HEK293 (cell line): ENCODE measurements around the gene C17orf58.

Experiments
- CTCF ChIA-PET: fragments of 350-600 bp; formaldehyde crosslinking; extraction: SDS; loops from one replicate; lab custom pipeline; 2021; ENCODE audit warnings: antibody characterized with exemption; lab: Yijun Ruan, JAX
- POLR2A ChIA-PET: fragments of 300-600 bp; formaldehyde crosslinking; extraction: SDS; loops from one replicate; lab custom pipeline; 2020; ENCODE audit warnings: antibody characterized with exemption, inconsistent platforms; lab: Yijun Ruan, JAX
- H3K27ac ChIP-seq: fragments of 200-500 bp; sonication (Bioruptor generic); 2 replicates; pipeline ENCODE4 v1.5.1; 2014; ENCODE audit warnings: low read depth, low read length, control low read depth, inconsistent platforms; ENCODE audit errors: extremely low read depth
- H3K36me3 ChIP-seq, 2 experiments: fragments of 200-500 bp in 1 of 2; sonication (Bioruptor generic) in 1 of 2; 1 replicate in 1 of 2; 2 replicates in 1 of 2; pipeline ENCODE4 v1.5.1; 2014 to 2017; ENCODE audit warnings: inconsistent platforms in 2 of 2, low read length in 2 of 2; ENCODE audit not compliant: control insufficient read depth in 2 of 2, insufficient read depth in 1 of 2
- H3K4me1 ChIP-seq: fragments of 200-500 bp; sonication (Bioruptor generic); 2 replicates; pipeline ENCODE4 v1.5.1; 2014; ENCODE audit warnings: mild to moderate bottlenecking, low read length, inconsistent platforms; ENCODE audit not compliant: control insufficient read depth, insufficient read depth
- H3K4me3 ChIP-seq: 2 replicates; pipeline ENCODE4 v1.5.1; 2011; ENCODE audit warnings: low read depth, mild to moderate bottlenecking, control low read depth, low read length, moderate library complexity
- H3K9me3 ChIP-seq: fragments of 200-500 bp; sonication (Bioruptor generic); 2 replicates; pipeline ENCODE4 v1.5.1; 2014; ENCODE audit warnings: low read depth, low read length, inconsistent platforms; ENCODE audit not compliant: control insufficient read depth, insufficient read depth
- OSR2 ChIP-seq: fragments of 450-650 bp; formaldehyde crosslinking; IDR thresholded peaks from 2 replicates; pipeline ENCODE4 v1.5.1; 2016; ENCODE audit warnings: missing biosample characterization, missing genetic modification characterization
- RBAK ChIP-seq: fragments of 450-650 bp; formaldehyde crosslinking; IDR thresholded peaks from 2 replicates; pipeline ENCODE4 v1.5.1; 2016; ENCODE audit warnings: missing biosample characterization, missing genetic modification characterization
- ZBTB48 ChIP-seq: fragments of 450-650 bp; formaldehyde crosslinking; IDR thresholded peaks from 2 replicates; pipeline ENCODE4 v1.5.1; 2016; ENCODE audit warnings: missing biosample characterization, missing genetic modification characterization
- ZNF121 ChIP-seq: fragments of 450-650 bp; formaldehyde crosslinking; IDR thresholded peaks from 2 replicates; pipeline ENCODE4 v1.5.1; 2016; ENCODE audit warnings: missing biosample characterization, missing genetic modification characterization
- ZNF239 ChIP-seq: fragments of 450-650 bp; formaldehyde crosslinking; IDR thresholded peaks from 2 replicates; pipeline ENCODE4 v1.5.1; 2016; ENCODE audit warnings: missing biosample characterization, missing genetic modification characterization
- ZNF274 ChIP-seq, 2 experiments: fragments of 200-500 bp in 1 of 2; fragments of 450-650 bp in 1 of 2; sonication (Bioruptor generic) in 1 of 2; formaldehyde crosslinking in 1 of 2; IDR thresholded peaks; 2 replicates each; pipeline versions ENCODE4 v1.5.1 to v1.6.1; 2014 to 2016; ENCODE audit warnings: borderline replicate concordance in 1 of 2, inconsistent platforms in 1 of 2, low read length in 1 of 2, missing biosample characterization in 1 of 2, missing genetic modification characterization in 1 of 2
- ZNF341 ChIP-seq: fragments of 450-650 bp; formaldehyde crosslinking; IDR thresholded peaks from 2 replicates; pipeline ENCODE4; 2016; ENCODE audit warnings: low read depth, missing biosample characterization, missing genetic modification characterization
- ZNF366 ChIP-seq: fragments of 450-650 bp; formaldehyde crosslinking; conservative IDR thresholded peaks from 2 replicates; pipeline ENCODE4 v1.5.1; 2016; ENCODE audit warnings: missing biosample characterization, missing genetic modification characterization
- ZNF37A ChIP-seq: fragments of 450-650 bp; IDR thresholded peaks from 2 replicates; pipeline ENCODE4 v1.5.1; 2018; ENCODE audit warnings: missing biosample characterization, missing genetic modification characterization
- ZNF473 ChIP-seq: fragments of 450-650 bp; formaldehyde crosslinking; IDR thresholded peaks from 2 replicates; pipeline ENCODE4 v1.5.1; 2017; ENCODE audit warnings: missing biosample characterization, missing genetic modification characterization
- ZNF549 ChIP-seq: fragments of 450-650 bp; IDR thresholded peaks from 2 replicates; pipeline ENCODE4 v1.5.1; 2018; ENCODE audit warnings: missing biosample characterization, missing genetic modification characterization, mild to moderate bottlenecking, inconsistent platforms, moderate library complexity
- ZNF596 ChIP-seq: fragments of 450-650 bp; IDR thresholded peaks from 2 replicates; pipeline ENCODE4 v1.5.0; 2018; ENCODE audit warnings: missing biosample characterization, mild to moderate bottlenecking, missing genetic modification characterization, moderate library complexity
- ZNF654 ChIP-seq: fragments of 450-650 bp; formaldehyde crosslinking; IDR thresholded peaks from 2 replicates; pipeline ENCODE4 v1.5.1; 2016; ENCODE audit warnings: low read depth, missing biosample characterization, missing genetic modification characterization
- ZNF658 ChIP-seq: fragments of 450-650 bp; formaldehyde crosslinking; IDR thresholded peaks from 2 replicates; pipeline ENCODE4; 2016; ENCODE audit warnings: missing biosample characterization, missing genetic modification characterization
- ZNF777 ChIP-seq: fragments of 450-650 bp; formaldehyde crosslinking; IDR thresholded peaks from 2 replicates; pipeline ENCODE4 v1.5.1; 2017; ENCODE audit warnings: missing biosample characterization, missing genetic modification characterization, borderline replicate concordance
- ZSCAN16 ChIP-seq: fragments of 450-650 bp; formaldehyde crosslinking; IDR thresholded peaks from 2 replicates; pipeline ENCODE4 v1.5.1; 2016; ENCODE audit warnings: missing biosample characterization, missing genetic modification characterization
- TF ChIP-seq, protein P1 (sequence below): fragments of 450-650 bp; formaldehyde crosslinking; IDR thresholded peaks from 2 replicates; pipeline ENCODE4 v1.5.1; 2017; ENCODE audit warnings: missing biosample characterization, missing genetic modification characterization
- TF ChIP-seq, protein P2 (sequence below): fragments of 450-650 bp; IDR thresholded peaks from 2 replicates; pipeline ENCODE4 v1.5.1; 2018; ENCODE audit warnings: missing biosample characterization, missing genetic modification characterization
- TF ChIP-seq, protein P3 (sequence below): fragments of 450-650 bp; formaldehyde crosslinking; IDR thresholded peaks from 2 replicates; pipeline ENCODE4 v1.5.1; 2016; ENCODE audit warnings: missing biosample characterization, missing genetic modification characterization

C17orf58 gene

DNA sequence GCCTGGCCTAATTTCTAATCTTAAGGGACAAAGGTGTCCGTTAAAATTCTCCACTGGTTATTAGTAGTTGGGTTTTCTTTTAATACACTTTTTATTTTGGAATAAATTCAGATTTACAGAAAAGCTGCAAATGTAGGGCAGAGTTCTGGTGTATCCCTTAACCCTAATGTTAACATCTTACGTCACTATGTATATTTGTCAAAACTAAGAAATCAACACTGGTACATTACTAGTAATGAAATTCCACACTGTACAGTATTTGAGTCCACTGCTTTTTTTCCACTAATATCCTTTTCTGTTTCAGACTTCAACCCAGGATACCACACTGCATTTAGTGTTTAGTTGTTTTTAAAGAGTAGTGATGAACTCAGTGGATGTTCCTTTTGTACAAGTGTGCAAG lies 20.6 kb upstream of the C17orf58 start:
- no peaks in the 10 kb centered on the region for H3K9me3 ChIP-seq
- CTCF ChIA-PET, result interaction anchor here (0.7 to 1.3 kb wide), 2 partner anchors 9 to 16 kb away, joined by 3 to 4 read pairs; no protein-coding TSS in a partner anchor
- H3K4me3 ChIP-seq, result no peak overlapping the region
- POLR2A ChIA-PET, result no interaction called here
- no peaks in the 10 kb centered on the region; the same call in 1 of the 2 replicates for H3K4me1 ChIP-seq
- H3K36me3 ChIP-seq, result no peaks in the 10 kb centered on the region
- TF ChIP-seq ZNF239, result no peak
- TF ChIP-seq ZNF549 (tag by site-specific recombination), result no peak
- TF ChIP-seq ZNF274 (IDR thresholded peaks at IDR 0.05; ENCODE audit: low read length), result no peak
- no peak for TF ChIP-seq ZNF274 (tag by site-specific recombination; IDR thresholded peaks at IDR 0.05; ENCODE audit: borderline replicate concordance)
- TF ChIP-seq ZNF777 (tag by site-specific recombination), result no peak
- no peak for TF ChIP-seq ZNF37A (tag by site-specific recombination)
- no peak for TF ChIP-seq ZNF121 (tag by site-specific recombination)
- no peak for TF ChIP-seq ZSCAN16
- TF ChIP-seq OSR2 (tag by site-specific recombination), result no peak
- no peak for TF ChIP-seq ZNF473 (tag by site-specific recombination)
- no peak for TF ChIP-seq ZNF341 (tag by site-specific recombination)
- no peak overlapping the region for H3K27ac ChIP-seq

DNA sequence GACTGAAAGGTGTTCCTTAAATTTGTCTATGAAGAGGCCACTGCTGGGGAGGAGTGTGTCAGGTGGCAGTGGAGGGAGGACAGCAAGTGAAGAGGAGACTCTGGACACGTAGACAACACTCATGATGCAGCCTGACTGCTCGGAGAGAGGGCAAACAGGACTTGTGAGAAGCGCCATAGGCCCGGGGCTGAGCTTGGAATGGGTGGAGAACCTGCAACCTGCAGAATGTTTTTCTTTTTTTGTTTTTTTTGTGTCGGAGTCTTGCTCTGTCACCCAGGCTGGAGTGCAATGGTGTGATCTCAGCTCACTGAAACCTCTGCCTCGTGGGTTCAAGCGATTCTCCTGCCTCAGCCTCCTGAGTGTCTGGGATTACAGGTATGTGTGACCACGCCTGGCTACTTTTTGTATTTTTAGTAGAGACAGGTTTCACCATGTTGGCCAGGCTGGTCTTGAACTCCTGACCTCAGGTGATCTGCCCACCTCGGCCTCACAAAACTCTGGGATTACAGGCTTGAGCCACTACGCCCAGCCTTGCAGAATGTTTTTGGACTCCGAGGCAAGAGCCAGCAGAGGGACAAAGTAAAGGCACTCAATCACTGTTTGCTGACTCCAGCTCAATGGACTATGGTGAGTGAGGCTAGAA lies 18.9 kb upstream of the C17orf58 start:
- Histone ChIP-seq H3K9me3 (no peaks in the 10 kb centered on the region), H3K36me3 (no peaks in the 10 kb centered on the region), H3K27ac (no peak overlapping the region), H3K4me1 (no peaks in the 10 kb centered on the region), H3K4me3 (no peak overlapping the region)
- ChIA-PET POLR2A (interaction anchor here (0.6 kb wide), 1 partner anchor 11 kb away, joined by 11 read pairs; no protein-coding TSS in a partner anchor), CTCF (interaction anchor here (0.7 to 0.8 kb wide), 2 partner anchors 69 to 245 kb away, joined by 3 read pairs; no protein-coding TSS in a partner anchor)
- TF ChIP-seq ZNF596 (no peak), ZNF366 (no peak), RBAK (tag by site-specific recombination) (no peak), ZBTB48 (tag by site-specific recombination) (no peak), ZNF654 (tag by site-specific recombination) (no peak), ZNF658 (tag by site-specific recombination) (no peak), ZNF37A (tag by site-specific recombination) (no peak)

DNA sequence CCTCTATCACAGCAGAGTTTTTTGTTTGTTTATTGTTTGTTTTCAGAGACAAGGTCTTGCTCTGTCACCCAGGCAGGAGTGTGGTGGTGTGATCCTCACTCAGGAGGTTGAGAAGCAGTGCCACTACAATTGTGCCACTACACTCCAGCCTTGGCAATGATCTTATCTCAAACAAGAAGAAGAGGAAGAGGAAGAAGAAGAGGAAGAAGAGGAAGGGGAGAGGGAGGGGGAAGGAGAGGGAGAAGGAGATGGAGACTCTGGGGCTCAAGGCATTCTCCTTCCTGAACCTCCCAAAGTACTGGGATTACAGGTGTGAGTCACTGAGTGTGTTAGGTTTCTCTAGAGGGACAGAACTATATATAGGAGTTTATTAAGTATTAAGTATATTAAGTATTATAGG lies 17.1 kb upstream of the C17orf58 start:
- POLR2A ChIA-PET, result no interaction called here
- CTCF ChIA-PET, result interaction anchor here (0.7 to 4.4 kb wide), 2 partner anchors 15 to 28 kb away, joined by 4 to 42 read pairs; partner anchors contain the start of gene C17orf58
- no peaks in the 10 kb centered on the region for H3K4me1 ChIP-seq
- no peak overlapping the region for H3K4me3 ChIP-seq
- TF ChIP-seq, protein P1, sequence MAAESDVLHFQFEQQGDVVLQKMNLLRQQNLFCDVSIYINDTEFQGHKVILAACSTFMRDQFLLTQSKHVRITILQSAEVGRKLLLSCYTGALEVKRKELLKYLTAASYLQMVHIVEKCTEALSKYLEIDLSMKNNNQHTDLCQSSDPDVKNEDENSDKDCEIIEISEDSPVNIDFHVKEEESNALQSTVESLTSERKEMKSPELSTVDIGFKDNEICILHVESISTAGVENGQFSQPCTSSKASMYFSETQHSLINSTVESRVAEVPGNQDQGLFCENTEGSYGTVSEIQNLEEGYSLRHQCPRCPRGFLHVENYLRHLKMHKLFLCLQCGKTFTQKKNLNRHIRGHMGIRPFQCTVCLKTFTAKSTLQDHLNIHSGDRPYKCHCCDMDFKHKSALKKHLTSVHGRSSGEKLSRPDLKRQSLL (tag by site-specific recombination), result peak; percentile 77
- TF ChIP-seq, protein P2, sequence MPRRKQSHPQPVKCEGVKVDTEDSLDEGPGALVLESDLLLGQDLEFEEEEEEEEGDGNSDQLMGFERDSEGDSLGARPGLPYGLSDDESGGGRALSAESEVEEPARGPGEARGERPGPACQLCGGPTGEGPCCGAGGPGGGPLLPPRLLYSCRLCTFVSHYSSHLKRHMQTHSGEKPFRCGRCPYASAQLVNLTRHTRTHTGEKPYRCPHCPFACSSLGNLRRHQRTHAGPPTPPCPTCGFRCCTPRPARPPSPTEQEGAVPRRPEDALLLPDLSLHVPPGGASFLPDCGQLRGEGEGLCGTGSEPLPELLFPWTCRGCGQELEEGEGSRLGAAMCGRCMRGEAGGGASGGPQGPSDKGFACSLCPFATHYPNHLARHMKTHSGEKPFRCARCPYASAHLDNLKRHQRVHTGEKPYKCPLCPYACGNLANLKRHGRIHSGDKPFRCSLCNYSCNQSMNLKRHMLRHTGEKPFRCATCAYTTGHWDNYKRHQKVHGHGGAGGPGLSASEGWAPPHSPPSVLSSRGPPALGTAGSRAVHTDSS (tag by site-specific recombination), result peak; percentile 82
- TF ChIP-seq, protein P3, sequence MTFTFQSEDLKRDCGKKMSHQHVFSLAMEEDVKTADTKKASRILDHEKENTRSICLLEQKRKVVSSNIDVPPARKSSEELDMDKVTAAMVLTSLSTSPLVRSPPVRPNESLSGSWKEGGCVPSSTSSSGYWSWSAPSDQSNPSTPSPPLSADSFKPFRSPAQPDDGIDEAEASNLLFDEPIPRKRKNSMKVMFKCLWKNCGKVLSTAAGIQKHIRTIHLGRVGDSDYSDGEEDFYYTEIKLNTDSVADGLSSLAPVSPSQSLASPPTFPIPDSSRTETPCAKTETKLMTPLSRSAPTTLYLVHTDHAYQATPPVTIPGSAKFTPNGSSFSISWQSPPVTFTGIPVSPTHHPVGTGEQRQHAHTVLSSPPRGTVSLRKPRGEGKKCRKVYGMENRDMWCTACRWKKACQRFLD, result no peak
- H3K9me3 ChIP-seq, result no peaks in the 10 kb centered on the region
- no peaks in the 10 kb centered on the region for H3K36me3 ChIP-seq
- no peak overlapping the region for H3K27ac ChIP-seq
